Mucosa of stomach (tissue), 1 donor: ENCODE data around the gene FAT4.
A peak's percentile ranks its signal among the peaks of the same experiment; 100 is the strongest.

Experiments used
- H3K27me3 ChIP-seq: one replicate; pipeline ENCODE4 v1.7.0; 2013; ENCODE audit warnings: mild to moderate bottlenecking, low read length; ENCODE audit not compliant: control insufficient read depth, insufficient read depth
- H3K36me3 ChIP-seq: one replicate; pipeline ENCODE4 v1.7.0; 2013; ENCODE audit warnings: low read length; ENCODE audit not compliant: control insufficient read depth, insufficient read depth
- H3K4me1 ChIP-seq: one replicate; pipeline ENCODE4 v1.7.0; 2013; ENCODE audit warnings: mild to moderate bottlenecking, low read length; ENCODE audit not compliant: control insufficient read depth, insufficient read depth
- H3K4me3 ChIP-seq: one replicate; pipeline ENCODE4 v1.7.0; 2013; ENCODE audit warnings: low read length
- H3K9ac ChIP-seq: one replicate; pipeline ENCODE4 v1.7.0; 2013; ENCODE audit warnings: mild to moderate bottlenecking, low read length, moderate library complexity
- H3K9me3 ChIP-seq: one replicate; pipeline ENCODE4 v1.7.0; 2013; ENCODE audit warnings: mild to moderate bottlenecking, low read length, moderate library complexity; ENCODE audit not compliant: control insufficient read depth
- donor health status: Pancreatic carcinoma.

The FAT4 gene, protein sequence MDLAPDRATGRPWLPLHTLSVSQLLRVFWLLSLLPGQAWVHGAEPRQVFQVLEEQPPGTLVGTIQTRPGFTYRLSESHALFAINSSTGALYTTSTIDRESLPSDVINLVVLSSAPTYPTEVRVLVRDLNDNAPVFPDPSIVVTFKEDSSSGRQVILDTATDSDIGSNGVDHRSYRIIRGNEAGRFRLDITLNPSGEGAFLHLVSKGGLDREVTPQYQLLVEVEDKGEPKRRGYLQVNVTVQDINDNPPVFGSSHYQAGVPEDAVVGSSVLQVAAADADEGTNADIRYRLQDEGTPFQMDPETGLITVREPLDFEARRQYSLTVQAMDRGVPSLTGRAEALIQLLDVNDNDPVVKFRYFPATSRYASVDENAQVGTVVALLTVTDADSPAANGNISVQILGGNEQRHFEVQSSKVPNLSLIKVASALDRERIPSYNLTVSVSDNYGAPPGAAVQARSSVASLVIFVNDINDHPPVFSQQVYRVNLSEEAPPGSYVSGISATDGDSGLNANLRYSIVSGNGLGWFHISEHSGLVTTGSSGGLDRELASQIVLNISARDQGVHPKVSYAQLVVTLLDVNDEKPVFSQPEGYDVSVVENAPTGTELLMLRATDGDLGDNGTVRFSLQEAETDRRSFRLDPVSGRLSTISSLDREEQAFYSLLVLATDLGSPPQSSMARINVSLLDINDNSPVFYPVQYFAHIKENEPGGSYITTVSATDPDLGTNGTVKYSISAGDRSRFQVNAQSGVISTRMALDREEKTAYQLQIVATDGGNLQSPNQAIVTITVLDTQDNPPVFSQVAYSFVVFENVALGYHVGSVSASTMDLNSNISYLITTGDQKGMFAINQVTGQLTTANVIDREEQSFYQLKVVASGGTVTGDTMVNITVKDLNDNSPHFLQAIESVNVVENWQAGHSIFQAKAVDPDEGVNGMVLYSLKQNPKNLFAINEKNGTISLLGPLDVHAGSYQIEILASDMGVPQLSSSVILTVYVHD (N-terminal part only)

GRCh38 chr4:125314676-125315575 lies at the start of gene FAT4:
FAT4 (plus strand) TSS chr4:125314955; CDS start chr4:125316412, 1,457 bp downstream.
- no peaks in the 10 kb centered on the region for H3K36me3 ChIP-seq
- H3K27me3 ChIP-seq, result peaks cover 40% of the 10 kb centered on the region
- peak within 1 kb of the TSS; percentile 52 for H3K4me3 ChIP-seq
- H3K4me1 ChIP-seq, result peaks cover 6% of the 10 kb centered on the region
- no peaks in the 10 kb centered on the region for H3K9me3 ChIP-seq
- H3K9ac ChIP-seq, result peak within 1 kb of the TSS; percentile 69

DNA sequence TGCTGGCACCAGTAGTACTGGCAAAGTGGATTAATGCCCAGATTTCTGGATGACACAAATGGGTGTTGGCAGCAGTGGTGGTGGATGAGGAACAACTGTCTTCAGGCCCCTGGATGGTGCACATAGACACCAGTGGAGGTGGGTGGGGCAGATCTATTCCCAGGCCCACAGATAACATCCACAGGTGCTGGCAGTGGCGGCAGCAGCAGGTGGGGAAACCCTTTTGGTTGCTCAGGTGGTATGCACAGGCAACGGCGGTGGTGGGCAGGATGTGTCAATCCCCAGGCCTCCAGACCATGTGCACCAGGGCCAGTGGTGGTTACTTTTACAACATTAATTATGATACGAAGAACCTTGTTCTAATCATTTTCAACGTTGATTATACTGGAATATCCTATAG lies 48.9 kb upstream of the FAT4 start:
- H3K9ac ChIP-seq, result no peak overlapping the region
- H3K36me3 ChIP-seq, result no peaks in the 10 kb centered on the region
- no peak overlapping the region for H3K4me3 ChIP-seq
- H3K9me3 ChIP-seq, result no peaks in the 10 kb centered on the region
- H3K27me3 ChIP-seq, result no peaks in the 10 kb centered on the region
- H3K4me1 ChIP-seq, result no peaks in the 10 kb centered on the region

GRCh38 chr4:125266901-125267604 lies 47.7 kb upstream of the FAT4 start:
- Histone ChIP-seq H3K27me3 (no peaks in the 10 kb centered on the region), H3K4me3 (no peak overlapping the region), H3K9me3 (no peaks in the 10 kb centered on the region)

GRCh38 chr4:125267630-125268029 lies 47.1 kb upstream of the FAT4 start:
- Histone ChIP-seq H3K9ac (no peak overlapping the region), H3K27me3 (no peaks in the 10 kb centered on the region), H3K4me1 (no peaks in the 10 kb centered on the region), H3K4me3 (no peak overlapping the region), H3K36me3 (no peaks in the 10 kb centered on the region), H3K9me3 (no peaks in the 10 kb centered on the region)

More at GRCh38 chr4:125266901-125267604, 47.7 kb upstream of the FAT4 start:
- Histone ChIP-seq H3K9ac (no peak overlapping the region), H3K4me1 (no peaks in the 10 kb centered on the region), H3K36me3 (no peaks in the 10 kb centered on the region)

GRCh38 chr4:125268068-125268755 lies 46.5 kb upstream of the FAT4 start:
- no peaks in the 10 kb centered on the region for H3K9me3 ChIP-seq
- H3K9ac ChIP-seq, result no peak overlapping the region

DNA sequence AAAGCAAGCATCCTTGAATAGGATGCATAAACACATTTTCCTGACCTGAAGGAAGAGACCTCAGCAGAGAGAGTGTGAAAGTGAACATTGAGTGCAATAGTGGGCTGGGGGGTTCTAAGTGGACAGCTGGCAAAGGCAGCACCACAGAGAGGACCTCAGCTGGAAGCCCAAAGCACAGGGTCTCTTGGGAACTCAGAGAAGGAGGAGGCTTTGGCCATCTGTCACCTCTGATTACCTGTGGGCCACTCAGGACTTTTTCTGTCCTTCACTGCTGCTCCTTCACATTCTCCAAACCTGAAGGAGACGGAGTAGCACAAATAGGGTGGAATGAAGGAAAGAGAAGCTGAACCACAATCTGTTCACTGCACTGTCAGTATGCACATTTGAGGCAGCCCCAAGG lies 37.9 kb upstream of the FAT4 start:
- Histone ChIP-seq H3K9ac (no peak overlapping the region), H3K36me3 (no peaks in the 10 kb centered on the region), H3K9me3 (no peaks in the 10 kb centered on the region), H3K4me1 (no peaks in the 10 kb centered on the region), H3K27me3 (no peaks in the 10 kb centered on the region), H3K4me3 (no peak overlapping the region)

More at GRCh38 chr4:125268068-125268755, 46.5 kb upstream of the FAT4 start:
- Histone ChIP-seq H3K4me1 (no peaks in the 10 kb centered on the region), H3K36me3 (no peaks in the 10 kb centered on the region), H3K4me3 (no peak overlapping the region), H3K27me3 (no peaks in the 10 kb centered on the region)

DNA sequence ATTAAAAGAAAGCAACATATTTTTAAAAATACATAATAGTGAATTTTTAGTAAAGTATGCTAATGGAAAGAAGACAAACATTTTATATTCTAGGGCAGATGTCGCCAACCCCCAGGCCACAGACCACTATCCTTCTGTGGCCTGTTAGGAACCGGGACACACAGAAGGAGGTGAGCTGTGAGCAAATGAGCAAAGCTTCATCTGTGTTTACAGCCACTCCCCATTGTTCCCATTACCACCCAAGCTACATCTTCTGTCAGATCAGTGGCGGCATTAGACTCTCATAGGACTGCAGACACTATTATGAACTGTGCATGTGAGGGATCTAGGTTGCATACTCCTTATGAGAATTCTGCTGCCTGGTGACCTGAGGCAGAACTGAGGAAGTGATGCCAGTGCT lies 37.0 kb upstream of the FAT4 start:
- Histone ChIP-seq H3K27me3 (no peaks in the 10 kb centered on the region), H3K36me3 (no peaks in the 10 kb centered on the region), H3K4me1 (no peaks in the 10 kb centered on the region), H3K4me3 (no peak overlapping the region), H3K9ac (no peak overlapping the region), H3K9me3 (no peaks in the 10 kb centered on the region)

- H3K4me3 ChIP-seq, result no peak overlapping the region
- no peaks in the 10 kb centered on the region for H3K9me3 ChIP-seq
- no peaks in the 10 kb centered on the region for H3K4me1 ChIP-seq
- no peaks in the 10 kb centered on the region for H3K27me3 ChIP-seq
- H3K36me3 ChIP-seq, result no peaks in the 10 kb centered on the region
- H3K9ac ChIP-seq, result no peak overlapping the region
These were observed 33.8 kb upstream of the FAT4 start for GRCh38 chr4:125280892-125281403.

DNA sequence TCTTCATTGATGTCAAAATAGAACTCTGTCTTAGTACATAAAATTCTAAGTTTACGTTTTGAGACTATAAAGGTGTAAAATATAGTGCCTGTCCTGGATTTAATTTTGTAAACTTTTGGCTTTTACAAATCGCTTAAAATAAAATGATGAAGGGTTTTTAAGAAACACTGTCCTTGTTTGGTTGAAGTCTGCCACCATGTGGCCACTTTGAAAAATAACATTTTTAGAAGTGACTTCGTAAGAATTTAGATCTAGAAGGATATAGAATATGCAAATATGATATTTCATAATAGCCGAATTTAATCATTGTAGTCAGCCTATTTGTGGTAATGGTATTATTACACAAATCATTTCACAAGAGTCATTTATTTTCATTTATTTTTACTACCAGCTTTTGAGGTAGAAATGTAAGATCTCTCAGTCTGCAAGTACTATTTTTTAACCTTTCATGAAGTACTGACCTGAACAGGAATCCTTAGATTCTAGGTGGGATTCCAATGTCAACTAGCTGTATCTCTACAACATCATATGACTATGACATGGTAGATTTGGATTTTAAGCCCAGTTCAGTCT lies 31.0 kb upstream of the FAT4 start:
- no peaks in the 10 kb centered on the region for H3K9me3 ChIP-seq
- H3K9ac ChIP-seq, result no peak overlapping the region
- no peak overlapping the region for H3K4me3 ChIP-seq
- no peaks in the 10 kb centered on the region for H3K36me3 ChIP-seq
- H3K27me3 ChIP-seq, result no peaks in the 10 kb centered on the region
- no peaks in the 10 kb centered on the region for H3K4me1 ChIP-seq

GRCh38 chr4:125297116-125297515 lies 17.6 kb upstream of the FAT4 start:
- no peaks in the 10 kb centered on the region for H3K9me3 ChIP-seq
- no peaks in the 10 kb centered on the region for H3K4me1 ChIP-seq
- H3K36me3 ChIP-seq, result no peaks in the 10 kb centered on the region
- H3K4me3 ChIP-seq, result no peak overlapping the region
- no peak overlapping the region for H3K9ac ChIP-seq
- no peaks in the 10 kb centered on the region for H3K27me3 ChIP-seq
